HG03432 (cell line): ENCODE data around the gene PDE4DIP.
"Not testable (repeated sequence)": the region's sequence is repeated elsewhere in the genome, so short reads cannot be mapped to it uniquely, and the experiment has no call there.

Experiments used
- ATAC-seq: cut with Tn5 transposase; IDR thresholded peaks from one replicate; pipeline ENCODE4 v1.9.1; 2021; ENCODE audit warnings: mild to moderate bottlenecking, moderate library complexity; ENCODE audit not compliant: unreplicated experiment

Gene PDE4DIP

GRCh38 chr1:148918836-148919447, 74.7 kb downstream of the PDE4DIP start:
- not testable (repeated sequence) for ATAC-seq

- ATAC-seq, result not testable (repeated sequence)
These were observed 76.8 kb downstream of the PDE4DIP start for GRCh38 chr1:148921047-148921446.

- not testable (repeated sequence) for ATAC-seq
These were observed 79.6 kb downstream of the PDE4DIP start for GRCh38 chr1:148923798-148924197.

GRCh38 chr1:148927645-148928044, 83.4 kb downstream of the PDE4DIP start:
- not testable (repeated sequence) for ATAC-seq

- not testable (repeated sequence) for ATAC-seq
These were observed 85.0 kb downstream of the PDE4DIP start for GRCh38 chr1:148929253-148929652.

- not testable (repeated sequence) for ATAC-seq
These were observed 91.3 kb downstream of the PDE4DIP start for GRCh38 chr1:148935381-148936002.

GRCh38 chr1:148942906-148943305, 98.7 kb downstream of the PDE4DIP start:
- not testable (repeated sequence) for ATAC-seq

GRCh38 chr1:148945130-148945529, 100.9 kb downstream of the PDE4DIP start:
- ATAC-seq, result not testable (repeated sequence)

- not testable (repeated sequence) for ATAC-seq
These were observed 104.5 kb downstream of the PDE4DIP start for GRCh38 chr1:148948768-148949167.

- peak; percentile 71 for ATAC-seq
These were observed 107.4 kb downstream of the PDE4DIP start for GRCh38 chr1:148951336-148952227.

- peak; percentile 79 for ATAC-seq
These were observed 108.2 kb downstream of the PDE4DIP start for GRCh38 chr1:148952253-148952937.

- peak; percentile 10 for ATAC-seq
These were observed 108.8 kb downstream of the PDE4DIP start for GRCh38 chr1:148952938-148953616.

- not testable (repeated sequence) for ATAC-seq
These were observed 109.5 kb downstream of the PDE4DIP start for GRCh38 chr1:148953730-148954129.

- not testable (repeated sequence) for ATAC-seq
These were observed 114.1 kb downstream of the PDE4DIP start for GRCh38 chr1:148958343-148958742.

- ATAC-seq, result not testable (repeated sequence)
These were observed 116.2 kb downstream of the PDE4DIP start for GRCh38 chr1:148960212-148961000.

- ATAC-seq, result not testable (repeated sequence)
These were observed 118.1 kb downstream of the PDE4DIP start for GRCh38 chr1:148962127-148962857.

GRCh38 chr1:148966084-148966483, 121.9 kb downstream of the PDE4DIP start:
- ATAC-seq, result not testable (repeated sequence)

GRCh38 chr1:148967580-148967979, 123.4 kb downstream of the PDE4DIP start:
- not testable (repeated sequence) for ATAC-seq

GRCh38 chr1:148968682-148969081, 124.5 kb downstream of the PDE4DIP start:
- ATAC-seq, result not testable (repeated sequence)
